HG03196 (cell line): ENCODE results near the gene LIPC.

Experiments used
- ATAC-seq: cut with Tn5 transposase; IDR thresholded peaks from one replicate; pipeline ENCODE4 v1.9.1; 2021; ENCODE audit not compliant: unreplicated experiment

LIPC gene

GRCh38 chr15:58433597-58434333 is 2.0 kb downstream of the LIPC start:
- ATAC-seq, result no peak

- ATAC-seq, result no peak
These were observed 2.6 kb downstream of the LIPC start for GRCh38 chr15:58434334-58434875.

- no peak for ATAC-seq
These were observed 4.8 kb downstream of the LIPC start for GRCh38 chr15:58436552-58436951.

GRCh38 chr15:58437531-58438105 is 5.8 kb downstream of the LIPC start:
- ATAC-seq, result no peak

GRCh38 chr15:58438111-58438510 is 6.3 kb downstream of the LIPC start:
- ATAC-seq, result no peak

GRCh38 chr15:58438956-58439355 is 7.2 kb downstream of the LIPC start:
- no peak for ATAC-seq

- no peak for ATAC-seq
These were observed 8.5 kb downstream of the LIPC start for GRCh38 chr15:58440158-58440910.

- no peak for ATAC-seq
These were observed 9.1 kb downstream of the LIPC start for GRCh38 chr15:58440922-58441321.

- no peak for ATAC-seq
These were observed 9.7 kb downstream of the LIPC start for GRCh38 chr15:58441376-58442070.

GRCh38 chr15:58442122-58442521 is 10.3 kb downstream of the LIPC start:
- no peak for ATAC-seq

- ATAC-seq, result no peak
These were observed 11.5 kb downstream of the LIPC start for GRCh38 chr15:58443308-58443707.

- no peak for ATAC-seq
These were observed 12.3 kb downstream of the LIPC start for GRCh38 chr15:58444056-58444455.

GRCh38 chr15:58444658-58445332 is 13.0 kb downstream of the LIPC start:
- no peak for ATAC-seq

- no peak for ATAC-seq
These were observed 14.1 kb downstream of the LIPC start for GRCh38 chr15:58445865-58446264.

GRCh38 chr15:58446521-58446920 is 14.7 kb downstream of the LIPC start:
- ATAC-seq, result no peak

- no peak for ATAC-seq
These were observed 15.7 kb downstream of the LIPC start for GRCh38 chr15:58447271-58448010.

GRCh38 chr15:58448331-58448730 is 16.5 kb downstream of the LIPC start:
- ATAC-seq, result no peak

GRCh38 chr15:58448906-58449305 is 17.1 kb downstream of the LIPC start:
- ATAC-seq, result no peak

GRCh38 chr15:58451826-58452225 is 20.0 kb downstream of the LIPC start:
- ATAC-seq, result no peak

- no peak for ATAC-seq
These were observed 21.0 kb downstream of the LIPC start for GRCh38 chr15:58452775-58453174.
